T47D (cell line): ENCODE data around the gene HDC.

Experiments used
- DNase-seq, 2 experiments: peaks; one replicate each; pipeline versions ENCODE4 v3.0.0 to v3.0.0-alpha.2; 2011 to 2012; ENCODE audit warnings: low read depth in 1 of 2, low spot score in 1 of 2
- JUND ChIP-seq: IDR thresholded peaks from 2 replicates; pipeline ENCODE4 v1.6.1; 2012; ENCODE audit warnings: low read depth
- in situ Hi-C: cut with HindIII; loops from 2 replicates; pipeline ENCODE4 v1.10.0; 2016; ENCODE audit warnings: low sequenced_read_pairs, low pct_unique_long_range_greater_than_20kb

Gene HDC

DNA sequence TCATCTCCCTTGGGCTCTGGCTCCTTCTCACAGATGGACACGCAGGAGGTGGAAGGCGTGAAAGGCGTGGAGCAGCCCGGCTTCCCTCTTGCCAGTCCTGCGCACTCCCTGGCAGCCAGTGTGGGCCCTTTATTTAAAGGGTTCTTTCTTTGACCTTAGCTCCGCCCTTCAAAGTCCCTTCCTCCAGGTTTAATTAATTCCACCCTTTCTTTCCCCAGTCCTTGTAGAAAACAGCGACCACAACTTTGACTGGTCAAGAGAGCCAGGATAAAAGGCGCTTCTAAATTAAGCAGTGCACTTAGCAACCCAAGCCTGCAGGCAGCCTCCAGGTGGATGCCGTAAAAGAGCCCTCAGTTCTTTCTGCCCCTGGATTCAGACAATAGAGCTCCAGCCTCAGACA is at the start of gene HDC:
HDC (minus strand) TSS at position 107 of the 400 bp plus-strand sequence; CDS start at position 4, 103 bp downstream.
- TF ChIP-seq JUND, result no peak
- in situ Hi-C loops, result no loop called here
- DNase-seq, result no peak

DNA sequence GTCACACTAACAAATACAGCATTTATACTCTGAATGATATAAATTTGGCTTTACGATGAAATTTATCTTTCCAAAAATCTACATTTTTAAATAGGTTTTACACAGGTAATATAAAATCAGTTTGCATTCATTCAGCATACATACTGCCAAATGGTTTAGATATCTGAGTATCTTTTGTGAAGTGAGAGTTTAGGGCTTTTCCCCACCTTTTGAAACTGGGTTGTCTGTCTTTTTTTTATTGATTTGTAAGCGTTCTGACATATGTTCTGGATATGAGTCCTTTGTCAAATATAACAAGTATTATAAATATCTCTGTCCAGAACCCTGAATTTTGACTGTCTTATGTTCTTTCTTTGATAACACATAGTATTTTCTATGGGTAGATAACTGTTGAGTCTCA is 47.1 kb upstream of the HDC start:
- in situ Hi-C loops, result no loop called here
- DNase-seq, result no peak
- TF ChIP-seq JUND, result no peak

DNA sequence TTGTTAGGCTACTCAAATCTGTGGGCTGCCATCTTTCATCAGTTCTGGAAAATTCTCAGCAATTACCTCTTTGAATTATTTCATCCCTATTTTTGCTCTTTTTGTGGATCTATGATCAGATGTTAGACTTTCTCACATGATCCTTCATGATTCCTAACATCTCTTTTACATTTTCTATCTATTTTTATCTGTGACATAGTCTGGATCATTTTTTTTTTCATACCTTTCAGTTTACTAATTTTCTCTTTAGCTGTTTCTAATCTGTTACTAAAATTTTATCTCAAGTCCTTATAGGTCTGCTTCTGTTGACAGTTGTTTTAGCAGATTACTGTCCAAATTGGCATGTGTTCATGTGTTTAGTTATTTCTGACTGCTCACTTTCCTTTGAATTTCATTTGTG is 42.3 kb upstream of the HDC start:
- in situ Hi-C loops, result no loop called here
- TF ChIP-seq JUND, result no peak
- DNase-seq, result no peak

DNA sequence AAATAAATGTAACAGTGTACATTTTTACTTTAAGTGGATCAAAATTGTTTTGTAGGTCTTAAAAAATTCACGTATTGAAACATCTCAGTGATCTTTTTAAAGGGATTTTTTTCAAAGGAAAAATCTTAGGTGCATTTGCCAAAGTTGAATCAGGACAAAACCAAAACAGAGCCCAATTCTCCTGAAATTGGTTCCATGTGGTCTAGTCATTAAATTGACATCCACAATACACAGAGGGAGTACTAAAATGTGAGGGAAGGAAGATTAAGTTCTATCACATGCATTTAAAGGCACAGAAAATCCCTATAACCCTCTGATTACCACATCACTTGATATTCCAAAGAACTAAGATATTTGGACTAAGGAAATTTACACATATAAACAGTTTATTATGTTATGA is 39.3 kb upstream of the HDC start:
- no peak for TF ChIP-seq JUND
- in situ Hi-C loops, result no loop called here
- DNase-seq, result no peak

DNA sequence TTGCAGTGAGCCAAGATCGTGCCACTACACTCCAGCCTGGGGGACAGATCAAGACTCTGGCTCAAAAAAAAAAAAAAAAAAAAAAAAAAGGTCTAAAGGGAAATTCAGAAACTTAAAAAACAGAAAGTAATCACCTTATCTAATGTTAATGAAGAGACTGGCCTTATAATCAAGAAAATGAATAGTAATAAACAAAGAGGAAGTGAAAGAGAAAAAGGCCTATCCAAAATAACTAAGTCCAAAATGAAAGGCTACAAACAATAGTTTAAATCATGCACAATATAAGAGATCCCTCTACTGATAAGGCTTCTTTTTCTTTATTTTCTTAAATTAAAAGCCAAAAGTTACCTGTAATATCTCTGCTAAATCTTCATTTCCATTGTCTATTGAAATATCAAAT is 37.1 kb upstream of the HDC start:
- in situ Hi-C loops, result no loop called here
- DNase-seq, result no peak
- TF ChIP-seq JUND, result no peak

- in situ Hi-C loops, result no loop called here
- TF ChIP-seq JUND, result no peak
- no peak for DNase-seq
Observed at GRCh38 chr15:50298340-50298739, 32.8 kb upstream of the HDC start.

GRCh38 chr15:50295966-50296365 is 30.4 kb upstream of the HDC start:
- no peak for TF ChIP-seq JUND
- no peak for DNase-seq
- in situ Hi-C loops, result no loop called here

GRCh38 chr15:50289749-50290148 is 24.2 kb upstream of the HDC start:
- in situ Hi-C loops, result no loop called here
- DNase-seq, result no peak
- no peak for TF ChIP-seq JUND

DNA sequence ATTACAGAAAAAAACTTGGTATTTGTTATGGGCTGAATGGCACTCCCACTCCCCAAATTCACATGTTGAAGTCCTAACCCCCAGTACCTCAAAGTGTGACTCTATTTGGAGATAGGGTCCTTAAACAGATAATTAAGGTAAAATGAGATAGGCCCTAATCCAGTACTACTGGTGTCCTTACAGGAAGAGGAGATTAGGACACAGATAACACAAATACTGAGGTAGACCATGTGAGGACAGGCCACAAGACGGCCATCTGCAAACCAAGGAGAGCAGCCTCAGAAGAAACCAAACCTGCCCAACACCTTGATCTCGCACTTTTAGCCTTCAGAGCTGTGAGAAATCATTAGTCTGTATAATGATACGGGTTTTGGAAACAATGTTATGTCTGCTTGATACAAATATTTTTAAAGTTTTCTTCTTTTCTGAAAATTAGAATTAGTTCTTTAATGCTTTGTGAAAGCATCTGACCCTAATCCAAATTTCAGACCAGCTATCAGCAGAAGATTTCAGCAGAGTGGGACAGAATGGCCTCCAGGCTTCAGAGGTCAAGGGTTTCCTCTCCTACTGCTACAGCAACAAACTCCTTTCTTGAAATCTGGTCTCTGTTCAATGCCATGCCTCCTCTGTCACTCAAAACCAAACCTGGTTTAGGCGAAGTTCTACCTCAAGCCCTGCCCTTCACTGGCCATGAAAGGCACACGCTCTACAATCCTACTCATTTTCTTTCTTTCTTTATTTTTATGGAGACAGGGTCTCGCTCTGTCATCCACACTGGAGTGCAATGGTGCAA is 22.0 kb upstream of the HDC start:
- TF ChIP-seq JUND, result no peak
- in situ Hi-C loops, result no loop called here
- no peak for DNase-seq

- DNase-seq, result no peak
- TF ChIP-seq JUND, result no peak
- in situ Hi-C loops, result no loop called here
Observed at GRCh38 chr15:50281427-50281826, 15.9 kb upstream of the HDC start.

GRCh38 chr15:50280271-50280670 is 14.7 kb upstream of the HDC start:
- no peak for DNase-seq
- in situ Hi-C loops, result no loop called here
- no peak for TF ChIP-seq JUND

GRCh38 chr15:50278496-50278895 is 13.0 kb upstream of the HDC start:
- in situ Hi-C loops, result no loop called here
- no peak for DNase-seq

DNA sequence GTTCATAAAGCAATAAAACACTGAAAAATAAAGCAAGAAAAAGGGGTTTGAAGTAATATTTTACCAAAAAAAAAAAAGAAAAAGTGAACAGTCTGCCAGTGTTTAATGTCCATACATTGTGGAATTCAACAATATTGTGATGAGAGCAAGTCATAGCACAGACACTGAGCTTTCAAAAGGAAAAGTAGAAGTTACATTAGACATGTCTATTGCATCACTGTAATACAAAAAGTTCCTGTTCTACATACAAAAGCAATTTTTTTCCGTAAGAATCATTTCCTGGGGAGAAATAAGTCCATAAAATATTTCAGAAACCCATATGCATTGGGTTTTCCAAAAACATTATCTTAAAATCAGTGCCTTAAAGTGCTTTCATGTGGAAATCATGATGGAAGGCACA is 11.8 kb upstream of the HDC start:
- no peak for DNase-seq
- no peak for TF ChIP-seq JUND
- in situ Hi-C loops, result no loop called here

More at GRCh38 chr15:50278496-50278895, 13.0 kb upstream of the HDC start:
- TF ChIP-seq JUND, result no peak

DNA sequence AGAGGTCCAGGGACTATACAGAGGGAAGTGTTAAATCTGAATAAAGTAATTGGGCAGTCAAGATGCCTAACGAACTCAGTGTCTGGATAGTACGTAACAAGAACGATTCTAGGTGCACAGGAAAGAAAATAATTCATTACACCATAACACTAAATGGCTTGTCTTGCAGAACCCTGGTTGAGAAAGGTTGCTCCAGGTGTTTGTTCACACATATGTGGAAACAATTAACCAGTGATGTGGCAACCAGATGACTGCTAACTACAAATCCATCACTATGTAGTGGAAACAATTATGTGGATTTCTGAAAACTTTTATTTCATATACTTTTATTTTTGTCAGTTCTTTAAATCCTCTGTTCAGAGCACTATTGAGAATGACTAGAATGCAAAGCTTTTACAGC is 10.4 kb upstream of the HDC start:
- in situ Hi-C loops, result no loop called here
- no peak for DNase-seq
- no peak for TF ChIP-seq JUND

DNA sequence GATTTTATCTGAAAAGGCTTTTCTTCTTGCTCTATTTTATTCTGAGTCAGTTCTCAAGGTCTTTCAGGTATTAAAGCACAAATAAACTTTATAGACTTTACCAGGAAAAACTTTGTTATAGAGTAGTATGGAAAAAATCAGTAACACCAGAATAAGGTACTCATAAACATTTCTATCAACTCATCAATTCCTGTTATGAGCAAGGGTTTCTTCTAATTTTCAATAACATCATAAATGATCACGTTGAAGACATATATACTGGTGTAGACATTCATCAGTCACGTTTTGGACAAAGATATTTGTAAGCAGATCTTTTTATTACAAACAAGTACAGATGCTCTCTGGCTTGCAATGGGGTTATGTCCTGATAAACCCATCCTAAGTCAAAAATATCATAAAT is 9.6 kb upstream of the HDC start:
- in situ Hi-C loops, result no loop called here
- no peak for TF ChIP-seq JUND
- DNase-seq, result no peak
